Mesenteric fat pad (tissue), 1 donor: ENCODE results near the gene SBF2. TPM values are rescaled to one million over a fixed set of nuclear protein-coding genes. Genes with fewer than 3 reads are reported as not detected.
A peak's percentile ranks its signal among the peaks of the same experiment; 100 is the strongest.

ENCODE experiments used
- DNase-seq: peaks from one replicate; pipeline ENCODE4 v3.0.0-alpha.2; 2020; ENCODE audit warnings: low spot score
- long read RNA-seq: library from polyadenylated mRNA; unstranded; transcript quantifications from one replicate; pipeline ENCODE4 v2.0.0, GENCODE V29; 2020
- total RNA-seq: library from RNA; stranded (reverse); fragmentation: NEBNext Ultra II Directional; extraction: Animal tissue kit (Norgen Biotek cat#: 25700); gene quantifications from one replicate; pipeline ENCODE4 v1.2.1, GENCODE V29; 2021
- donor health status: DM: yes; HTN: yes; CAD: no.

The SBF2 gene
- total RNA-seq, result 99.7 TPM
- long read RNA-seq, partial matches to known transcripts, result 5 of 33 reads
- long read RNA-seq, other reads (novel, unspliced or antisense), result 27 of 33 reads

DNA sequence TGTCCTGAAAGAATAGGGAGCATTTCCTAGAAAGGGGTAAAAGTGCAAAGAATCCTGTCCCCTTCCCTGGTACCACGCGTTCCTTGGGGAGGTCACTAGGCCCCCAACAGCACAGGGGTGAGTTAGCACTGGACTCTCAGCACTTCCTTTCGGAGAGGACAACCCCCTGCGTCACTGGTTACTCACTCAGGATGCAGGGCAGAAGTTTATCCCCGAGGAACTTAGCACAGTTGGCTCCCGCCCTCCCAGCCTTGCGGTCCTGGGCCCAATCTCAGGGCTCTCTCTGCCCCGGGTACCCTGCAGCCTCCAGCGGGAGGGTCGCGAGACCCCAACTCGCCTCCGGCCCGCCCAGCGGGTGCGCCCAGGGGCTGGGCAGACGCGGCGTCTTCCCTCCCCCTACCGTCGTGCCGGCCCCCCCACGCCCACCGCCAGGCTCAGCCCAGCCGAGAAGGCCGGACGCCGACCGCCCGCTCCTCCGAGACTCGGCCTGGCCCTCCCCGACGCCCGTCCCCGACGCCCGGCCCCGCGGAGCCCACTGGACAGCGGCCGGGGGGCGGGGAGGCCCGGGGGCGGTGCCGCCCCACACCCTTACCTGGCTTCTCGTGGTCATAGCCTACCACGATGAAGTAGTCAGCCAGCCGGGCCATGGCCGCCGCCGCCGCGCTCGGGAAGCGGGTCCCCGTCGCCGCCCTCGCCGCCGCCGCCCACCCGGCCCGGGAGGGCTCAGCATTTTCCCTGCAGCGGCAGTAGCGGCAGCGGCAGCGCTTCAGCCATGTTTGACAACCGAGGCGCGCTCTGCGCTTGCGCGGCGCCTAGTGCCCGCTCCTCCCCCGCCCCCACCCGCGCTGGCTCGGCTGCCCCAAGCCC lies at the start of gene SBF2:
SBF2 (minus strand) TSS at position 797 of the 867 bp plus-strand sequence; CDS start at position 647, 150 bp downstream.
- DNase-seq, result peak; percentile 94

- DNase-seq, result no peak
Observed at GRCh38 chr11:10338287-10338686, 44.3 kb upstream of the SBF2 start.

GRCh38 chr11:10333490-10333889 lies 39.5 kb upstream of the SBF2 start:
- DNase-seq, result no peak

GRCh38 chr11:10331548-10332289 lies 37.7 kb upstream of the SBF2 start:
- DNase-seq, result no peak

DNA sequence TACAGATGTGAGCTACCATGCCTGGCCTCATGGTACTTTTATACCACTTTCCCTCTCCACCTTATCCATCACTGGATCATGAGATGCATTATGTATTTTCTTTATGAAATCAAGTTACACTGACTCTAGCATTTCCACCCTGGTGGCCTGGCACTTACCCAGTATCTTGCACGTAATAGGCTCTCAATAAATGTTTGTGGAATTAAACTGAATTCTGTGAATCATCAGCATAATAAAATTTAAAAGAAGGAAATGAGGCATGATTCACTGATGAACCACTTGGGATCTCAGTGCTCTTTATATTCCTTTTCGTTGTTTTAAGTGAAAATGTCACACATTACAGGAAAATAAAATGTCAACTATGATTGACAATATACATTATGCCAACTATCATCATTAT lies 35.9 kb upstream of the SBF2 start:
- DNase-seq, result no peak

DNA sequence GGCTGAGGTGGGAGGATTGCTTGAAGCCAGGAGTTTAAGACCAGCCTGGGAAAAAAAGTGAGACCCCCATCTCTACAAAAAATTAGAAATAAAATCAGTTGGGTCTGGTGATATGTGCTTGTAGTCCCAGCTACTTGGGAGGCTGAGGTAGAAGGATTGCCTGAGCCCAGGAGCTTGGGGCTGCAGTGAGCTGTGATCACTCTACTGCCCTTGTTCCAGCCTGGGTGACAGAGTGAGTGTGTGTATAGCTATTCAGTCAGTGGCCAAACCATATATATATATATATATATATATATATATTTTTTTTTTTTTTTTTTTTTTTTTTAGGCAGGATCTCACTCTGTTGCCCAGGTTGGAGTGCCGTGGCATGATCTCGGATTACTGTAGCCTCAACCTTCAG lies 35.3 kb upstream of the SBF2 start:
- no peak for DNase-seq

GRCh38 chr11:10328314-10329098 lies 34.5 kb upstream of the SBF2 start:
- DNase-seq, result no peak

GRCh38 chr11:10327254-10327653 lies 33.2 kb upstream of the SBF2 start:
- DNase-seq, result no peak

- no peak for DNase-seq
Observed at GRCh38 chr11:10326012-10326964, 32.3 kb upstream of the SBF2 start.

GRCh38 chr11:10325277-10326011 lies 31.4 kb upstream of the SBF2 start:
- DNase-seq, result no peak

- DNase-seq, result no peak
Observed at GRCh38 chr11:10324474-10324873, 30.5 kb upstream of the SBF2 start.

GRCh38 chr11:10323793-10324170 lies 29.8 kb upstream of the SBF2 start:
- no peak for DNase-seq

DNA sequence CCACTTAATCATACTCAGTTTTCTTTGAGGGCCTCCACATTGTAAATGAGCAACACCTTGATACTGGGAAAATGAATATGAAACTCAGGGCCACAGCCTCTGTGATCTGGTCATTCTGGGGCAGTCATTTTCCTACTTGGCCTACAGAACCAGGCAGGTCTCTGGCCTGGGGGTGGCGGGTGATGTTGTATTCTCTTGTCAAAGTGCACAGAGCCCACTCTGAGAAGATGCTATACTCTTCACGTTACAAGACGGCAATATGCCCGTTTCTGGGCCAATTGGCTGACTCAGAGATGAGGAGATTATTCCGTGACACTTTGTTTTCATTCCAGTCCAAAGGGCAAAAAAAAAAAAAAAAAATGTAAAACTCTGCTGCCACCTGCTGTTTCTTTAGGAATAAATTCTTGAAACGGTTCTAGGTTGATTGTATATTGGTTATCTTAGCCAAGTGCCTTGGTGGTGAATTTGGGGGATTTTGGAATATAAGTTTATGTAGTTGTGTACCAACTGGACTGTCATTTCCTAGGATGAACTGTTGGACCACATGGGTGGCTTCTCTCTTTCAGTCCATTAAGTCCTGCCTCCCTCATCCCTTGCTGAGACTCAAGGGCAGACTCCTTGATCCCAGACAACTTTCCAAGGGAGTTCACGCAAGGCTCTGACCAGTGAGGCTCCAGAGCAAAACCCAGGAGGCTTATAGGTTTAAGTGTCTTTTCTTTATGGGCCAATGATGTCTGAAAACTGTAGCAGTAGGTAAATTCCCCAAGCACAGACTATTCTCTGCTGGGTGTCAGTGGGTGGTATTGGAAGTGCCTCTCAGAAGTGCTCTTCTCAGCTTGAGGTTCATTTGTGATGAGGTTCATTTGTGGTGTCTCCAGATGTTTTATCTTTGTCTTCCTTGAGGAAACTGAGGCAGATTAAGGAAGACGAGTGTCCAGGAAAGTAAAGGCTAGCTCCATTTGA lies 29.1 kb upstream of the SBF2 start:
- DNase-seq, result no peak

GRCh38 chr11:10322401-10322800 lies 28.4 kb upstream of the SBF2 start:
- no peak for DNase-seq

DNA sequence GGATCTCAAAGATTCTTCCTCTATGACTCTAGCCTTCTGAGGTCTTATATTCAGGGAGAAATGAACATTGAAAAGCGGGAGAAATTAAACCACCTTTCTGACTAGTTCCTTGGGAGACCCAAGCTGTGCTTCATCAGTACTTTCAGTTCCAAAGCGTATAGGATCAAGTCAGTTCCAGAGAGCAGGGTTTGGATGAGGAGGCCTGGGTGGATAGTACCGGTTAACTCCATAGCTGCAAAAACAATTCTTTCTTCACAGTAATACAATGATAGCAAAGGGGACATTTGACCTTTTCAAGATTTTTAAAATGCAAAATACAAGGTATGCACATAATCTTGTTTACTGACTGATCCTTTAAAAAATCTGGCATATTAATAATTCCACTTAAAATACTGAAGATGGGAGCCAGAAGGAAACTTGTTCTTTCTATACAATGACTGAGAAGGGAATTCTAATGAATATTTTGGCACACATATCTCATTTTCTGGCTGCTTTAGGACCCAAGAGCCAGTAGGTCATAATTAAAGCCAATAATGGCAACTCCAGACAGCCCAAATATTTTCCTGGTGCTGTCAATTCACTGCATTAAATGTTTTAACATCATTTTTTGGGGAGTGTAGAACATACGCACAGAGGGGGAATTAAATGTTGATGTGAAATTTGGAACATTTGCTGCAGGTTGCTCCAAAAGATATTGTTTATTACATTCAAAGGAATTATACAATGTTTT lies 26.9 kb upstream of the SBF2 start:
- no peak for DNase-seq

GRCh38 chr11:10319702-10320558 lies 25.9 kb upstream of the SBF2 start:
- DNase-seq, result no peak

DNA sequence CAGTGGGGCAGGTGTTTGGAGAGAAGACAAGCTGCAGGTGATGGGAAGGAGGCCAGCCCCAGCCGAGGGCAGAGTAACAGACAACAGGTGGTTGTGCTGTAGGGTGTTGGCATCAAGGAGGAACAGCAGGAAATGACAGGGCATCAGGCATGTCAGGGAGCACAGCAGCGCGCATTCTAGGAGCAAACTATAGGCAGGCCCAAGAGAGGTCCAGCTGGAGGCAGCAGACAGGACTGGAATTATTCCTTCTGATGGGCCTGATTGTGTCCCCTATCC lies 24.4 kb upstream of the SBF2 start:
- DNase-seq, result no peak
